Memory B cell (primary cell): ENCODE measurements around the gene EPHA2.
"Not testable (repeated sequence)": the region's sequence is repeated elsewhere in the genome, so short reads cannot be mapped to it uniquely, and the experiment has no call there.

Source experiments
- ATAC-seq: fragments of 150-1000 bp; cut with Tn5 transposase; 2 replicates; pipeline ENCODE4 v1.10.0; 2021; ENCODE audit warnings: low read depth, mild to moderate bottlenecking, moderate library complexity
- DNase-seq, 2 donors: peaks; one replicate each; pipeline ENCODE4 v3.0.0; 2022; ENCODE audit warnings: low spot score in 2 of 2
- H3K27ac Mint-ChIP-seq: one replicate; pipeline ENCODE4 v1.8.0; 2022; ENCODE audit warnings: mild to moderate bottlenecking, moderate library complexity, mixed read lengths
- H3K27me3 Mint-ChIP-seq: one replicate; pipeline ENCODE4 v1.8.0; 2022; ENCODE audit warnings: mixed read lengths
- H3K36me3 Mint-ChIP-seq: one replicate; pipeline ENCODE4 v1.8.0; 2022; ENCODE audit warnings: mild to moderate bottlenecking, mixed read lengths
- H3K4me1 Mint-ChIP-seq: one replicate; pipeline ENCODE4 v1.8.0; 2022; ENCODE audit warnings: mixed read lengths
- H3K4me3 Mint-ChIP-seq: one replicate; pipeline ENCODE4 v1.8.0; 2022; ENCODE audit warnings: mild to moderate bottlenecking, moderate library complexity, mixed read lengths
- H3K9me3 Mint-ChIP-seq: one replicate; pipeline ENCODE4 v1.8.0; 2022; ENCODE audit warnings: mixed read lengths

Gene EPHA2

DNA sequence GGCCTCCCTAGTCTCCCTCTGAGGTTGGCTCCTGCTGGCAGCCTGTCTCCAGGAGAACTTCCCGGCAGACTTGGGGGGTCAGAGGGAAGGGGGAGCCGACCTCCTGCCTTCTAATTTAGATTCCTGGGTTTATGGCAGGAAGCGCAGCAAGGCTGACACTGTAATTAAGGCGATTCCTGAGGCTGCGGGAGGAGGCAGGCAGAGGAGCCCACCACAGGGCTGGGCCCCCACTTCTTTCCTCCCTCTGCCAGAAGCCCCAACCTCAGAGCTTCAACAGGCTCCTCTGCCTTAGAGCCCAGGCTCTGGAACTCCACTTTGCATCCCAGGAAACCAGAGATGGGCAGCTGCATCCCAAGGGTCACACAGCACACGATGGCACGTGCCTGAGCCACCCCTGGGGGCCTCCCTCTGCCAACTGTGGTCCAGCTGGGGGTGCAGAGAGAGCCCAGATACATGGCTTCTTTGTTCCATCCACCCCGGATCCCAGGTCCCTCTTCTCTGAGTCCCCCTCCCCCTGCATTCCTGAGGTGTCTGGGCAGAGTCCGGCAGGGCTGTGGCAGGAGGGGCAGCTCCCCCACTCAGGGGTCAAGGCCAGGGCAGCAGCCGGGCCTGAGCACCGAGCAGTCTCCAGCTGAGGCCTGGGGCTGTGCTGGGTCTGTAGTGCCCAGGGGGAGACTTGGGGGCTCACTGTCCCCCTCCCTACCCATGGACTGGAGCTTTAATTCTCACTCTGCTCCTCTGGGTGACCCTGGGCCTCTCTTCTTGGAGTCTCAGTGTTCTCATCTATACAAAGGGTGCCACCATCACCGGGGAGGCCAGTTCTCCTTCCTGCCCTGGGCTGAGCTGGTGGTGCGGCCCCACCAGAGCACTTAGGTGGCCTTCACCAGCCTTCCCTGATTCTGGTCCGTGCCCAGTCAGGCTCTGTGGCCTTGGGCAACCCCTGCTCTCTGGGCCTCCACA, 43.0 kb downstream of the EPHA2 start:
- no peak overlapping the region for H3K27ac Mint-ChIP-seq
- H3K9me3 Mint-ChIP-seq: peaks cover 3% of the 10 kb centered on the region
- ATAC-seq (no peak), DNase-seq (no peak)
- no peaks in the 10 kb centered on the region for H3K4me1 Mint-ChIP-seq
- H3K4me3 Mint-ChIP-seq: no peak overlapping the region
- H3K27me3 Mint-ChIP-seq: peaks cover 18% of the 10 kb centered on the region
- no peaks in the 10 kb centered on the region for H3K36me3 Mint-ChIP-seq

DNA sequence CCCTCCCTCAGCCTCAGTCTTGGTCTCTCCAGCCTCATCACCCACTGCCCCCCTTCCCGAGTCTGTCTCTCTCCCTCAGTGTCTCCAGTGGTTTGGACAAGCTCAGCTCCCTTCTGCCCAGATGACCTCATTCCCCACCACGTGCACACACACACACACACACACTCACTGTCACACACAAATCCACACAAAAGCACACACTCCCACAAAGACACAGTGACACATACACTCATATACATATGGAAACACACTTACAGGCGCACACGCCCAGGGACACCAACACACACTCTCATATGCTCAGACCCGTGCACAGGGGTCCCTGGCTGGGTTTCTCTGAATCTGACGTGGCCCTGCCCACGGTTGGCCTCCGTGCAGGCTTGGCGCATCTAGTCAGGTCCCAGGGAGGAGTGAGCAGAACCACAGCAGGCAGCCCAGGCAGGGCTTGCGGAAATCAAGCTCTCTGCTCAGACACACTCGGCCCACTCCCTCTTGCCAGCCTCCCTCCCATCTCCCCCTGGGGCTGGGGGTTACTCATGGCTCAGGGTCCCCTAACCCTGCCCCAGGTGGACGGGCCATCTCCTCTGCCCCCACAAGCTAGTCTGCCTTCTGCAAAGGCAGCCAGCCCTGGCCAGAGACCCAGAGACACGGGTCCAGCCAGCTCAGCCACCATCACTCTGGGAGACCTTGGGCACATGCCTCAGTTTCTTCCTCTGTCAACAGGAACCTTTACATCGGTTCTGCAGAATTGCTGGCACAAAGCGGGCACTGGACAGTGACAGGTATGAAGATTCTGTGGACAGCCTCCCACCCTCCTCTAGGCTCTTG, 43.9 kb downstream of the EPHA2 start:
- no peak overlapping the region for H3K27ac Mint-ChIP-seq
- ATAC-seq (no peak), DNase-seq (no peak)
- H3K4me3 Mint-ChIP-seq: no peak overlapping the region
- peaks cover 4% of the 10 kb centered on the region for H3K9me3 Mint-ChIP-seq
- H3K36me3 Mint-ChIP-seq: no peaks in the 10 kb centered on the region
- H3K27me3 Mint-ChIP-seq: peaks cover 18% of the 10 kb centered on the region
- H3K4me1 Mint-ChIP-seq: no peaks in the 10 kb centered on the region

DNA sequence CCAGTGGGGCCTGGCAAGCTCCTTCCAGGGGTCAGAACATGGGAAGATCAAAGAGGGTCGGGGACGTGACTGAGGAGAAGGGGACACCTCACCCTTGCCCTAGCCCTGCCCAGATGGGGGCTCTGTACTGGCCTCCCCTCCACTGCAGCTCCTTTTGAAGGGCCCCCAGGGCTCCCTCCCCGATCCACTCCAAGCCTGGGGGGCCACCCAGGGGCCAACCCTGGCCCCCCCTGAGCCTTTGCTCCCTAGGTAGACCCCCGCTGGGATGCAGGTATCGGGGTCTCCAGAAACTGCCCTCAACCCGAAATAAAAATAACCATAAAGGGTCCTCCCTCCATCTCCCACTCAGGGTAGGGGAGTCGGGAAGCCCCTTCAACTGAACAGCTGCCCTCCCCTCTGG, 45.0 kb downstream of the EPHA2 start:
- Mint-ChIP-seq H3K36me3 (no peaks in the 10 kb centered on the region), H3K27me3 (peaks cover 17% of the 10 kb centered on the region)

DNA sequence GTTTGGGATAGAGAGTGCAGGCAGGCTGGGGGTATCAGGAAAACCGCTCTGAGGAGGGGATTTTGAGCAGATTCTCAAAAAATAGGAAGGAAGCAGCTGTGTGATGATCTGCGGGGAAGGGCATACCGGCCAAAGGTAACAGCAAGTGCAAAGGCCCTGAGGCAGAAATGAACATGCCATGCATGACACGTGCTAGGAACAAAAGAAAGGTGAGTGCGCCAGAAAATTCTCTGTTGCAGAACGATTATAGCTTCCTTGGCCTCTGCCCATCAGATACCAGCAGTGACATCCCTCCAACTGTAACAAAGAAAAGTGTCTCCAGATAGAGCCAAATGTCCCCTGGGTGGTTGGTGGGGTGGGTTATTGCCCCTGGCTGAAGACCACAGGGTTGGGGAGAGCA, 45.4 kb downstream of the EPHA2 start:
- H3K27ac Mint-ChIP-seq: no peak overlapping the region
- H3K9me3 Mint-ChIP-seq: peaks cover 6% of the 10 kb centered on the region
- no peaks in the 10 kb centered on the region for H3K4me1 Mint-ChIP-seq
- DNase-seq: no peak
- no peak for ATAC-seq
- no peak overlapping the region for H3K4me3 Mint-ChIP-seq
- peaks cover 17% of the 10 kb centered on the region for H3K27me3 Mint-ChIP-seq
- no peaks in the 10 kb centered on the region for H3K36me3 Mint-ChIP-seq

More for the DNA sequence above, 45.0 kb downstream of the EPHA2 start:
- Mint-ChIP-seq H3K9me3 (peaks cover 6% of the 10 kb centered on the region), H3K27ac (no peak overlapping the region), H3K4me3 (no peak overlapping the region), H3K4me1 (no peaks in the 10 kb centered on the region)
- DNase-seq: no peak
- ATAC-seq: no peak

DNA sequence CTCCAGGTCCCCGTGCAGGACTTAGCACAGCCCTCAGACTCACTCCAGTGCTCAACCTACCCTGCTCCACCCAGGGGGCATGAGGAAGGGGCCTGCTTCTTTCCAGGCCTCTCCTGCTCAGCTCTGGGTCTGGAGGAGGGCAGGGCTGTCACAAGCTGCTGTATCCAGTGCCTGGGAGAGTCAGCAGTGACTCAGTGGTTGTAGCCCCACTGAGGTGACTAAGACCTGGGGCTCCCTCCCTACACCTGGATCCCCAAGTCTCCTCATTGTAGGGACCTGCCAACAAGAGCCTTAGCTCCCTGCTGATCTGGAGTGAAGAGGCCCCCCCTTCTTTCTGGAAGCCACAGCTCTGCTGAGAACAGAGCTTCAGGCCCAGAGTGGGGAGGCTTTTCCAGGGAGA, 46.3 kb downstream of the EPHA2 start:
- Mint-ChIP-seq H3K9me3 (peaks cover 6% of the 10 kb centered on the region), H3K27ac (no peak overlapping the region), H3K4me3 (no peak overlapping the region), H3K36me3 (no peaks in the 10 kb centered on the region), H3K4me1 (no peaks in the 10 kb centered on the region), H3K27me3 (peaks cover 17% of the 10 kb centered on the region)
- ATAC-seq (no peak), DNase-seq (no peak)

DNA sequence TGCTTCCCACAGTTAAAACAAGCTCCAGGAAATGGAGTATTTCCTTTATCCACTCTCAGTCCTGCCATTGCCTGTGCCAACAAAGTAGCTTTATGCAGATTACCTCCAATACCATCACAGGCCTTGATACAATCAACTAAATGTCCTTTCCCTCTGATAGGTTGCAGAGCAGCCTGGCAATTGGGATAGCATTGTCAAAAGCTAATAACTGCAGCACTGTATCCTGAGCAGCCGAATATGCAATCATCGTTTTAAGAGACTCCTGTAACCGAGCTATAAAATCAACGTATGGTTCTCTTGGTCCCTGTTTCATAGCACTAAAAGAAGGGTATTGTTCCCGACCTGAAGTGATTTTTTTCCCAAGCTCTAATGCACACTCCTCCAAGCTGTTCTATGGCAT, 48.8 kb downstream of the EPHA2 start:
- peaks cover 16% of the 10 kb centered on the region for H3K27me3 Mint-ChIP-seq

DNA sequence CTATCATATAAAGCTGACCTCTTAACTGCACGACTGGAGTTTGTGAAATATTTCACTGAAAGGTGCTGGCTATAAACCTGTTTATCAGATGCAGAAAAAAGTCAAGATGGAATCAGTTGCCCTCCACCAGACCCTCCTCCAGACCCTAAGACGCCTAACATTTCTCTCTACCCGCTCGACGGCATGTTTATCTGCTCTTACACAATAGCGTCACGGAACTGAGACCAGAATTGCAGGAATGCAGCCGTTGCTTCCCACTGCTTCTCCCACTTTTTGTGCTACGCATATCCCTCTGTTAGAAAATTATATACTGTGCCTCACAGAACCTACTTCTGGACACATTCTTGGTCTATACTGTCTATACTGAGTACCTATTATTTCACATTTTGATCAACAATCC, 54.2 kb downstream of the EPHA2 start:
- DNase-seq: no peak
- no peaks in the 10 kb centered on the region for H3K36me3 Mint-ChIP-seq
- no peak overlapping the region for H3K4me3 Mint-ChIP-seq
- no peak overlapping the region for H3K27ac Mint-ChIP-seq
- no peak for ATAC-seq
- H3K9me3 Mint-ChIP-seq: peaks cover 1% of the 10 kb centered on the region
- no peaks in the 10 kb centered on the region for H3K4me1 Mint-ChIP-seq
- peaks cover 11% of the 10 kb centered on the region for H3K27me3 Mint-ChIP-seq

More for the DNA sequence above, 48.8 kb downstream of the EPHA2 start:
- H3K9me3 Mint-ChIP-seq, ATAC-seq, H3K4me1 Mint-ChIP-seq, H3K27ac Mint-ChIP-seq, DNase-seq, H3K36me3 Mint-ChIP-seq, H3K4me3 Mint-ChIP-seq: not testable (repeated sequence)

DNA sequence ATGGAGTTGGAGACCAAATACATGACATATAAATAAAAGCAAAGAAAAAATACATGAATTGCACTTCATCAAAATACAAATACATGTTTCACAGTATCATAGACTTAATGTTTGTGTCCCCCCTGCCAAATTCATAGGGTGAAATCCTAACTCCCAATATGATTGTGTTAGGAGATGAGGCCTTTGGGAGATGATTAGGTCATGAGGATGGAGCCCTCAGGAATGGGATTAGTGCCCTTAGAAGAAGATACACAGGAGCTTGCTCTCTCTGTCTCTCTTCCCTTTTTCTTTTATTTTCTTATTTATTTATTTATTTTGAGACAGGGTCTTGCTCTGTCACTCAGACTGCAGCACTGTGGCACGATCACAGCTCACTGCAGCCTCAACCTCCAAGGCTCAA, 56.5 kb downstream of the EPHA2 start:
- no peaks in the 10 kb centered on the region for H3K9me3 Mint-ChIP-seq
- H3K36me3 Mint-ChIP-seq: no peaks in the 10 kb centered on the region
- no peak overlapping the region for H3K27ac Mint-ChIP-seq
- no peak overlapping the region for H3K4me3 Mint-ChIP-seq
- peaks cover 18% of the 10 kb centered on the region for H3K27me3 Mint-ChIP-seq
- ATAC-seq (no peak), DNase-seq (no peak)
- H3K4me1 Mint-ChIP-seq: no peaks in the 10 kb centered on the region

DNA sequence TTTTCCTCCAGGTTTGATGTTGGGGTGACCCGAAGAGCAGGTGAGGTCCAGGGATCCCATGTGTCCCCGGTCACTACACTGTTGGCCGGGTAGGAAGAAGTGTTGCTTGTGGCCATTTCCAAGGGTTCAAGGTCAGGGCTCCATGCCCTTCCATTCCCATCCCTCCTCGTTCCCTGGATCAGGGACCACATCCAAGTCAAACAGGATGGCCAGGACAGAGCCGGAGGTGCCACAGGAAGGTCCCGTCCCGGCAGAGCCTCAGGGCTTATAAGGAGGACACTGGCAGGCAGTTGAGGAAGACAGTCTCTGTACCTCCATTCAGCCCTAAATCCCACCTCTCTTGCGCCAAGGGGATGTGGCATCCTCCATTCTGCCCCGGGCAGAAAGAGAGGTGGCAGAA, 60.4 kb downstream of the EPHA2 start:
- H3K27me3 Mint-ChIP-seq: peaks cover 20% of the 10 kb centered on the region
- no peak overlapping the region for H3K27ac Mint-ChIP-seq

DNA sequence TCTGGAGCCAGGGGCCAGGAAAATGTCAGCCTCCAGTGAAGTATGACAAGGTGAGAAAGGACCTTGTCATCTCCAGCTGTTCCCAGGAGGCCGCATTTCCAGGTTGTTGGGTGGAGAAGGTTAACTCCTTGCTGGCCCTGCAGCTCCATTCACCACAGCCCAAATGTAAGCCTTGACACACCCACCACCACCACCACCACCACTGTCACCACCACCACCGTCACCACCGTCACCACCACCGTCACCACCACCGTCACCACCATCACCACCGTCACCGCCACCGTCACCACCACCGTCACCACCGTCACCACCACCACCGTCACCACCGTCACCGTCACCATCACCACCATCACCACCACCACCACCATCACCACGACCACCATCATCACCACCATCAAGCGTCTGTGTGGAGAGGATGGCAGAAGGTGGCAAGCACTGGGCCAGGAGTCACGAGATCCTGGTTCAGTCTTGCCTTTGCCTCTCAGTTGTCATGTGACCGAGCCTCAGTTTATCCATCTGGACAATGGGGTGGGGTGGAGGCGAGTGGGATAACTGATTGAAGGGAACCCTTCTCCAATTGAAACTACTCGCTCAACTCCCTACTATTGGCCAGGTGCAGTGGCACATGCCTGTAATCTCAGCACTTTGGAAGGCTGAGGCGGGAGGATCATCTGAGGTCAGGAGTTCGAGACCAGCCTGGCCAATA, 61.3 kb downstream of the EPHA2 start:
- Mint-ChIP-seq H3K36me3 (no peaks in the 10 kb centered on the region), H3K4me3 (no peak overlapping the region), H3K9me3 (no peaks in the 10 kb centered on the region), H3K27me3 (peaks cover 16% of the 10 kb centered on the region), H3K27ac (no peak overlapping the region), H3K4me1 (peaks cover 1% of the 10 kb centered on the region)
- no peak for ATAC-seq
- no peak for DNase-seq

More for the DNA sequence above, 60.4 kb downstream of the EPHA2 start:
- ATAC-seq (no peak), DNase-seq (no peak)
- H3K4me3 Mint-ChIP-seq: no peak overlapping the region
- no peaks in the 10 kb centered on the region for H3K4me1 Mint-ChIP-seq
- no peaks in the 10 kb centered on the region for H3K9me3 Mint-ChIP-seq
- no peaks in the 10 kb centered on the region for H3K36me3 Mint-ChIP-seq

DNA sequence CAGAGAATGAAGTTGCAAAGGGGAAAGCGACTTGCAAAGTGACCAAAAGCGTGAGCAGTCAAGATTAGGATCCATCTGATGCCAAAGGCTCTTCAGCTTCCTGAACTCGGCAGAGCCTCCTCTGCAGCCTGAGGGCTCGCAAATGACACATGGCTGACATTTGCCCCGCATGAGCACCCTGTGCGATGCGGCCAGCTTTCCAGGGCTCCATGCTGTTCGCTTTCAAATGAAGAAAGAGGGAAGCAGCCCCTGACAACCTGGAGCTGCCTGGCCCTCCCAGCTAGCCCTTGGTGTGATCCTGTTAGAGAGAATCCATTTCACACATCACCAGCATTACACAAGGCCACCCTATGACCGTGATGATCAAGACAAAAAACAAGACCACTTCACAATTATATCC, 62.3 kb downstream of the EPHA2 start:
- H3K36me3 Mint-ChIP-seq: no peaks in the 10 kb centered on the region
- no peak overlapping the region for H3K27ac Mint-ChIP-seq

DNA sequence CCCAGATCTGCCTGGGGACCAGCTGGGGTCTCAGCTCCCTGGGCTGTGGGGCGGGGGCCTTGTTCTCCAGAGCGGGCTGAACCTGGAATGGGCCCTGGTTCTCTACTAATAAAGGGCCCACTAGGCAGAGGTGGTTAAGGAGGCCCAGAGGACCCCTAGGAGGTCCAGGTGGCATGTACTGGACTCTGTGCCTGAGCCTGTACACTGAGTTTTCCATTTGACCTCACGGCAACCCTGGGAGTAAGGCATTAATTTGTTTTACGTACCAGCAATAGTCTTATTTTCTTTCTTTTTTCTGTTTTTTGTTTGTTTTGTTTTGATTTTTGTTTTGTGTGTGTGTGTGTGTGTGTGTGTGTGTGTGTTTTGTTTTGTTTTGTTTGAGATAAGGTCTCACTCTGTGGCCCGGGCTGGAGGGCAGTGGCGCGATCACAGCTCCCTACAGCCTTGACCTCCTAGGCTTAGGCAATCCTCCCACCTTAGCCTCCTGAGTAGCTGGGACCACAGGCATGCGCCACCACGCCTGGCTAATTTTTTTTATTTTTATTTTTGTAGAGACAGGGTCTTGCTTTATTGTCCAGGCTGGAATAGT, 62.9 kb downstream of the EPHA2 start:
- Mint-ChIP-seq H3K27me3 (peaks cover 23% of the 10 kb centered on the region), H3K4me1 (peaks cover 6% of the 10 kb centered on the region), H3K4me3 (no peak overlapping the region), H3K36me3 (no peaks in the 10 kb centered on the region), H3K9me3 (no peaks in the 10 kb centered on the region), H3K27ac (no peak overlapping the region)
- ATAC-seq (no peak), DNase-seq (no peak)

More for the DNA sequence above, 62.3 kb downstream of the EPHA2 start:
- no peak for DNase-seq
- Mint-ChIP-seq H3K4me3 (no peak overlapping the region), H3K4me1 (peaks cover 6% of the 10 kb centered on the region), H3K27me3 (peaks cover 22% of the 10 kb centered on the region), H3K9me3 (no peaks in the 10 kb centered on the region)
- no peak for ATAC-seq

DNA sequence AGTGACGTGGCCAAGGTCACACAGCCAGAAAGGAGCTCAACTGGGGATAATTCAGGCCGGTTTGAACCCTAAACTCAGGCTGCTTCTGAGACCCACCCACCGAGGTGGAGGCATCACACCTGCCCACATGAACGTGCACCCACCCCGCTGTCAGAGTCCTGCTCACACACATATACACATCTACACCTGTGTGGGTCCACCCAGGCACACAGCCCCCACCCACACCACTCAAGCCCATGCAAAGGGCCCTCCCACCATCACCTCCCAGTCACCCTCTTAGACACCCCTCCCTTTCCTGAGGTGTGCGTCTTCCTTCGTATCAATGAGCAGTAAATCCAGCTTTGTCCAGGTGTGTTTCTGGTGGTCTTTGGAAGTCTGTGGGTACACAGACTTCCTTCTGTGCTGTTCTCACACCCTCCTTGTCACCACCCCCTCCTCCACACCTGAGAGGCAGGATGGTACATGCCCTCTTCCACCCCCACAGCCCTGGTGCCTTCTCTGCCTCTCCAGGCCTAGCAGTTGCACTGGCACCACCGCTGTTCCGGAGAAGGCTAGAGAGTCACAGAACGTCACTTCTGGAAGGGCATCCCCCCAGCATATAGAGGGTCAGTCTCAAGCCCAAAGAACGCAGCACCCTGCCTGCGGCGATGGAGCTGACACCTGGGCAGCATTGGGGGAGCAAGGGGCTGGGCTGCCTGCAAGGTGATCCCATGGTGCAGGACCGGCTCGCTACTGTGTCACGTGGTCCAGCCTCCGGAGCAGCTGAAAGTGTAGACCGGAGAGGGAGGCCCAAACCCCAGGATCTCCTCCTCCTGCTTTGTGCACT, 63.6 kb downstream of the EPHA2 start:
- peaks cover 6% of the 10 kb centered on the region for H3K4me1 Mint-ChIP-seq
- H3K27me3 Mint-ChIP-seq: peaks cover 23% of the 10 kb centered on the region
- no peaks in the 10 kb centered on the region for H3K9me3 Mint-ChIP-seq
- H3K4me3 Mint-ChIP-seq: no peak overlapping the region
- no peaks in the 10 kb centered on the region for H3K36me3 Mint-ChIP-seq
- H3K27ac Mint-ChIP-seq: no peak overlapping the region
- no peak for DNase-seq
- ATAC-seq: no peak
